GM19452 (cell line): Measurements from ENCODE around the gene GALNTL6.
A peak's percentile ranks its signal among the peaks of the same experiment; 100 is the strongest.

Experiments
- ATAC-seq: cut with Tn5 transposase; IDR thresholded peaks from one replicate; pipeline ENCODE4 v1.9.1; 2021; ENCODE audit not compliant: unreplicated experiment

GALNTL6 gene

DNA sequence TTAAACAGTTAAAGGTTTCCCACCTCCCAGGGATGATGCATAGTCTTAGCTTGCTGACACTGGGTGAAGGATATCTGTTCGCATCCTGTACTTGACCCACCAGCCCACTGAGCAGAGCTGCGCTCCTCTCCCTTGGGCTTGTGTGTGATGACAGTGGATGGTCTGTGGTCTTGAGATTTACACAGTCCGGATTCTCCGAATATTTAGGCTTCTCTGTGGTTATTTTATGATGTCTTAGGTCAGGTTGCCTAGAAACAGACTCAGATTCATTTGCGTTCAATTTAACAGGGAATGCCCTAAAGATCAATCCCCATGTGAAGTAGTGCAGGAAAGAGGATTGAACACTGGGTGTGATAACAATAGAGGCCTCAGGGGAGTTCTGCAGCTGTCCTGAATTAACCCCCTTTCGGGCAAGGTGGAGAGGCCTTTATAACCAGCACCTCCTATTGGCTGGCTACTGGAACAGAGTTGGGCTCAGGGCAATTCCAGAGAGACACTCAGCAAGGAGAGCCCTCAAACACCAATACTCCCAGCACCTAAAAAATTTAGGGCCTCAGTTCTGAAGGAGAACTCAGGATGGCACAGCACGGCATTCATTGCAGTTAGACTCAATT lies 702.2 kb downstream of the GALNTL6 start:
- ATAC-seq = no peak

GRCh38 chr4:172517391-172517790 lies 704.2 kb downstream of the GALNTL6 start:
- ATAC-seq = no peak

DNA sequence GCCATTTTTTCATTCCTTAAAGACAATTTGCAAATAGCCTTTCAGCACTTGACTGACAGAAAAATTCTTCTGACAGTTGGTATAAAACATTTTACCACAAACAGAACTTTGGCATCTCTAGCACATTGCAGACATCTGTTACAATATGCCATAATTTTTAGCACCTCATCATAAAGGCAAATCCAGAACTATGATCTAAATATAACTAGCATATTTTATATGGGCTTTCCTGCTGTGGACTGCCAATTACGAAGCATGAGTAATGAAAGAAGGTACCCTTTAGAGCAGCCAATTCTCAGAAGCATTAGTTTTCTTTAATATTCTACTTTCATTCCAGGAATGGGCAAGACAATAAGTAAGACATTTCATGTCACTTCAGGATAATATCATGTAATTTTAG lies 708.0 kb downstream of the GALNTL6 start:
- ATAC-seq = no peak

DNA sequence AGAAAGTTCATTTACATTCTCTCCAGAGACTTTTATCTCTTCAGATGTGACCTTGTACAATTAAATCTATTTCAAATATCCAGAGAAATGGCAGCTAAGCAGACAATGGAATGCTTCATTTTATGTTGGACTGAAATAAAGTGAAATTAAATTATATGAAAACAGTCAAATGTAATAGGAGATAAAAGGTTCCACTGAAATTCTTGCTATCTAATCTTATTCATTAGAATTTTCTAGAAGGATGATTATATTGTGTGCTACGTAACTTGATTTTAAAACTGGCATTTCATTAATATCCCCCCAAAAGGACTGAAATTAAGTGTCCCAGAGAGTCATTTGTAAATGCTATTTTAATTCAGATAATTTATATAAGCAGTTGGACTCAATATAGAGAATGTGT lies 708.5 kb downstream of the GALNTL6 start:
- no peak for ATAC-seq

- no peak for ATAC-seq
Observed at GRCh38 chr4:172543249-172543648, 730.0 kb downstream of the GALNTL6 start.

DNA sequence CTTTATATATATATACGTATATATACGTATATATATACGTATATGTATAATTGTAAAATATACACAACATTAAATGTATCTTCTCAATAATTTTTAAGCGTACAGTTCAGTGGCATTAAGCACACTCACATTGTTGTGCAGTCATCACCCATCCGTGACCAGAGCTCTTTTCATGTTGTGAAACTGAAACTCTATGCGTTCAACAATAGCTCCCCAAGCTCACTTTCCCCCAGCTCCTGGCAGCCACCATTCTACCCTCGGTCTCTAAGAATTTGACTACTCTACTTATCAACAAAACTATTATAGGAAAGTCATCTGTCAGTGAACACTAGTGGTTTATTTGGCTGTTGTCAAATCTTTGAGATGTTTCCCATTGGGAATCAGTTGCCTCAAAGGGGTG lies 733.6 kb downstream of the GALNTL6 start:
- ATAC-seq = peak; percentile 72

DNA sequence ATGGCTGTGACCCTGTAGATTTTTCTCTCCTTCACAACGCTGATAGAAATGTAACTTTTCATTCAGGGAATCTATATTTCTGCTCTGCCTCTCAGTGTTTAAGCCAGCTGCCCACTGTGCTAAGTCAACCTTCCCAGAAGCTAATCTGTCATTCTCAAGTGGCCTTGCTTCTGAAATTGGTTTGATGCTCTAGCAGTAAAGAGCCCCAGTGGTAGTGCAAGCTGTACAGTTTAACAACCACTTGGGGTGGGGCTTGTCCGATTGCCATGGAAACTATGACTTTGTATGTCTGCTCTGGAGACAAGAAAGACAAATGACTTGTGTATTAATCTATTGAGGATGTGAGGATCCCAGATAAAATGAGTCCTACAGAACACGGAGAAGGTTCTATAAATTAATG lies 734.5 kb downstream of the GALNTL6 start:
- no peak for ATAC-seq

DNA sequence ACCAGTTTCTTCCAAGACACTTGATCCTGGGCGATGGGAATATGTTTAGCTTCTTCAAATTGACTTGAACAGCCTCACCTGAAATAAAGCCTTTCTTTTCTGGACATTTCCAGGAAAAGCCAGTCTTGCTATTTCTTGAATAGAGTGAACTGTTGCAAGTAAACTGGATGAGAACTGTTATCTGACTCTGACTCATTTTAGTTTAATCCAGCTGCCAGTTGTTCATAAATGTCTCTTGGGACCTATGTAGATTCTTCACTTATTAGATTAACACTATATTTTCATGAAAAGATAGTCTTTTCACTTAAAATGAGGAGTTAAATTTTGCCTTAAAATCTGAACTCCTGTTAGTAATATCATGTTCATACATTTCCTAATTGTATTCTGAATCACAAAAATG lies 740.0 kb downstream of the GALNTL6 start:
- no peak for ATAC-seq

DNA sequence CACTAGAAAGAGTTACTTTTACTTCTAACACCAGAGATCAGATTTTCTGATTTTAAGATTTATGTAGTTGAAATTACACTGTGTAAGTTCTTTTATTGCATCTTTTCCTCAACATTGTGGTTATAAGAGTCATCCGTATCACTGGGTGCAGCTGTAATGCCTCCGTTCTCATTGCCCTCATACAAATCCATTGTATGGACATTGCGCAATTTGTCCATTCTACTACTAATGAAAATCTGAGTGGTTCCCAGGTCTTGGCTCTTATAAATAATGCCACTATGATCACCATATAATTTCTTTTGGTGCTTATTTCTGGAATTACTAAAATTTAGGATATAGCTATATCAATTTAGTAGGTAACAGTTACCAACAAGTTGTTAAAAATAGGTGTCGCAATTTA lies 741.4 kb downstream of the GALNTL6 start:
- ATAC-seq = no peak

- ATAC-seq = no peak
Observed at GRCh38 chr4:172555725-172556124, 742.5 kb downstream of the GALNTL6 start.

GRCh38 chr4:172573899-172574298 lies 760.7 kb downstream of the GALNTL6 start:
- ATAC-seq = no peak

GRCh38 chr4:172578712-172579111 lies 765.5 kb downstream of the GALNTL6 start:
- ATAC-seq = no peak

GRCh38 chr4:172584816-172585215 lies 771.6 kb downstream of the GALNTL6 start:
- ATAC-seq = no peak

- ATAC-seq = no peak
Observed at GRCh38 chr4:172596206-172596605, 783.0 kb downstream of the GALNTL6 start.

GRCh38 chr4:172599554-172599953 lies 786.4 kb downstream of the GALNTL6 start:
- no peak for ATAC-seq

DNA sequence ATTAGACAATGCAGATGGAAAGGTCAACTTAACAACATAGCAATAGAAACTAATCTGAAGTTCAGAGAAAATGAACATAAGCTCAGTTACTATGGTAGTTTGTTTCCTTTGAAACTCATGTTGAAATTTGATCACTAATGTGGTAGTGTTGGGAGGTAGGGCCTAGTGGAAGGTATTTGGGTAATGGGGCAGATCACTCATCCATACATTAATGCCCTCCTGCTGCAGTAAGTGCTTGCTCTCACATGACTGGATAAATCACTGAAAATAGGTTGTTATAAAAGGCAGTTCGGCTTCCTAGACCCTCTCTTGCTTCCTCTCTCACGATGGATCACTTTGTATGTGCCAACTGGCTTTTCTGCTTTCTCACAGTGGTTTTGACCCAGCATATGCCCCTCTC lies 788.0 kb downstream of the GALNTL6 start:
- ATAC-seq = no peak

- no peak for ATAC-seq
Observed at GRCh38 chr4:172619218-172619617, 806.0 kb downstream of the GALNTL6 start.

GRCh38 chr4:172619798-172620197 lies 806.6 kb downstream of the GALNTL6 start:
- ATAC-seq = no peak

DNA sequence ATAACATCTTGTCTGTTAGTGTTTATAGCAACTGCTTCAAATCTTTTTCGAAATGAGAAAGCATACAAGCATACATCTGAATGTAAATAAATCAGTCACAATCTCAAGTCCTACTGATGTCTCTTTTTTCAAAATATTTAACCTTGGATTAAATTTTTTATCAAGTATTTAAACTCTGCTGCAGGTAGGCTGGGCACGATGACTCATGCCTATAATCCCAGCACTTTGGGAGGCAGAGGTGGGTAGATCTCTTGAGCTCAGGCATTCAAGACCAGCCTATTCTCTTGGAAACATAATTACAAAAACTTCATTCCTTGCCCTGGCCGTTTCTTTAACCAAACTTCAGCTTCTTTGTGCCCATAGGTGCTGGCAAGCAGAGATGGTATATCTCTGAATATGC lies 815.1 kb downstream of the GALNTL6 start:
- ATAC-seq = no peak

DNA sequence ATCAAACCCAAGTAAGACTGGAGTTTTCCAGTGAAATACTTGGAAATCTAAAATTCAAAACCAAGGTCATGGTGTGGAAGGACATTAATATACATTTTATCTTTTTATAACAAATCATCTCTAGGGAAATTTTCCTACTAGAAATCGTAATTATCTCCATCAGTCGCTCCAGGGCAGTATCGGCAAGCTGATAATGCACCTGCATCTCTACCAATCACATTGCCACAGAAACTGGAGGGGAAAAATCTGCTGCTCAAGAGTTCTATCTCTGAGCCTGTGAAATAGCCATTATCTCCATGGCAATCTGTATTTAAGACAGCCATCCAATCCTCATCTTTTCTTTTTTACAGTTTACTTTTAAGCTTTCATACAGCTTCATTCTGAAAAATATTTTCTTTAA lies 817.1 kb downstream of the GALNTL6 start:
- ATAC-seq = no peak

- no peak for ATAC-seq
Observed at GRCh38 chr4:172631832-172632231, 818.6 kb downstream of the GALNTL6 start.

DNA sequence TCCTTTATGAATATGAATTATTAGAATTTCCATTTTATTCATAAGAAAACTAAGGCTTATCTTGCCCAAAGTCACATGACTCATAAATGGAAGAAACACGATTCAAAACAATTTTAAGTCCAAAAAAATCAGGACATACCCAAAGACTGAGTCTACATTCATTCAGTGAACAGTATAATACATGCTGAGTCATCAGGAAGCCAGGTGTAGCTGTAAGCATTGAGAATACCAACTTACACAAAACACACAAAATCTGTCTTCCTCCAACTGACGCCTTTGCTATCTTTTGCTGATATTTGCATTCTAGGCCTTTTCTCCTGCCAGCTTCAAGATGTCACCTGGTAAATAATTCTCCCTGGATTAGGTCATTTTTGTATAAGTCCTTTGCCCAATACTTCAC lies 835.3 kb downstream of the GALNTL6 start:
- ATAC-seq = no peak

DNA sequence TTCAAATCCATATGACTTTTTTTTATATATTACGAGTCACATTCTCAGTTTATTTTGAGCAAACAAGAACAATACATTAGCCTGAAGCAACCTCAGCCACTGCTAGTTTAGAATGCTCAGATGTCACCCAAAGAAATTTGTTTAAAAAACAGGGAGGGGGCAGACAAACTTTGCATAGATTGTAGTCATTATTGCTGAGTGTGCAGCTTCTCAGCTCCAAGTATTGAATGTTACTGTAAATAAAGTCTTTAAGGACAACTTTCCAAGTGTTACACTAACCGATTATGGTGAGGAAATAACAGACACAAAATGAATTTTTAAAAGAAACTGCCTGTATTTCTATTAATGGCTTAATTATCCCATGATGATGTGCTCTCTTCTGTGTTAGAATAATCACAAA lies 835.9 kb downstream of the GALNTL6 start:
- ATAC-seq = no peak
